Measurements from ENCODE around the gene DHFR. TPM values are rescaled to one million over a fixed set of nuclear protein-coding genes. Genes with fewer than 3 reads are reported as not detected.
A peak's percentile ranks its signal among the peaks of the same experiment; 100 is the strongest.

The DHFR gene
- total and polyA plus RNA-seq, 9 of the 15 experiments (the other 6 are each of a cell fraction or from before 2014, with no cell fraction given), result 45.6 to 176 (median 97.7) TPM

GRCh38 chr5:80600943-80601693 lies 53.7 kb downstream of the DHFR start:
- Histone ChIP-seq H3K4me1 (replicated peaks in 1 of 2; ENCODE audit: control insufficient read depth in 2 of 2, insufficient read depth in 2 of 2, low read length in 2 of 2) (no peaks in the 10 kb centered on the region), H3K9me1 (ENCODE audit: control insufficient read depth, insufficient read depth, low read length) (no peaks in the 10 kb centered on the region), H3K36me3 (ENCODE audit: control insufficient read depth, insufficient read depth, low read length) (no peaks in the 10 kb centered on the region), H3K27me3 (ENCODE audit: control insufficient read depth in 2 of 2, insufficient read depth in 2 of 2, low read length in 2 of 2) (peaks cover 0 to under 1% of the 10 kb centered on the region in 2 experiments; a peak in 1 of 5 replicates), H3K4me3 (no peak overlapping the region), H3K9ac (ENCODE audit: insufficient read depth in 1 of 2, low read depth in 2 of 2, low read length in 2 of 2) (no peak overlapping the region), H4K20me1 (replicated peaks; ENCODE audit: control insufficient read depth, insufficient read depth, low read length) (no peaks in the 10 kb centered on the region; the same call in 1 of the 2 replicates), H3K79me2 (ENCODE audit: control insufficient read depth, insufficient read depth, low read length) (no peaks in the 10 kb centered on the region), H3K27ac (ENCODE audit: extremely low read depth, low read depth, low read length) (no peak overlapping the region), H3K9me3 (replicated peaks; ENCODE audit: control insufficient read depth, insufficient read depth, low read depth, low read length) (no peaks in the 10 kb centered on the region), H3K4me2 (ENCODE audit: insufficient read depth, low read length) (no peak overlapping the region), H2AFZ (ENCODE audit: low read depth, low read length) (no peak overlapping the region)
- POLR2A ChIA-PET, result interaction anchor here (0.6 kb wide), 1 partner anchor 727 kb away, joined by 3 read pairs; no protein-coding TSS in a partner anchor
- no TSS peak for BruUV-seq (replicated peaks)
- intact Hi-C loops (cut with micrococcal nuclease) (no loop called here), in situ Hi-C loops (cut with MboI) (no loop called here)
- no peak for FAIRE-seq
- DNase-seq (ENCODE audit: extremely low read depth in 1 of 4, low spot score in 3 of 4), result no peak
- WGBS (ENCODE audit: insufficient coverage, low coverage, missing lambda C conversion rate), result 25% methylated on average over 2 of the region's 2 CpGs
- CTCF ChIA-PET (ENCODE audit: low intra/inter-chr PET ratio), result no interaction called here
- ATAC-seq, result peak; percentile 55
- TF ChIP-seq, protein P1, sequence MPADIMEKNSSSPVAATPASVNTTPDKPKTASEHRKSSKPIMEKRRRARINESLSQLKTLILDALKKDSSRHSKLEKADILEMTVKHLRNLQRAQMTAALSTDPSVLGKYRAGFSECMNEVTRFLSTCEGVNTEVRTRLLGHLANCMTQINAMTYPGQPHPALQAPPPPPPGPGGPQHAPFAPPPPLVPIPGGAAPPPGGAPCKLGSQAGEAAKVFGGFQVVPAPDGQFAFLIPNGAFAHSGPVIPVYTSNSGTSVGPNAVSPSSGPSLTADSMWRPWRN (IDR thresholded peaks at IDR 0.05; ENCODE audit: low read depth), result no peak
- TF ChIP-seq SRSF1 (IDR thresholded peaks at IDR 0.05; ENCODE audit: low read depth, low read length) (no peak), EHMT2 (IDR thresholded peaks at IDR 0.05) (no peak), PTRF (tag; IDR thresholded peaks at IDR 0.05) (no peak), FOXA1 (IDR thresholded peaks at IDR 0.05; ENCODE audit: borderline replicate concordance) (no peak), TEAD1 (CRISPR knock-in tag; IDR thresholded peaks at IDR 0.05) (no peak), PCBP2 (IDR thresholded peaks at IDR 0.05; ENCODE audit: low read depth, low read length, poor library complexity, severe bottlenecking) (no peak), ARNT (IDR thresholded peaks at IDR 0.05) (no peak), ZNF668 (CRISPR knock-in tag; IDR thresholded peaks at IDR 0.05) (no peak), ZNF217 (CRISPR knock-in tag; IDR thresholded peaks at IDR 0.05) (no peak)
- TF ChIP-seq, protein P2, sequence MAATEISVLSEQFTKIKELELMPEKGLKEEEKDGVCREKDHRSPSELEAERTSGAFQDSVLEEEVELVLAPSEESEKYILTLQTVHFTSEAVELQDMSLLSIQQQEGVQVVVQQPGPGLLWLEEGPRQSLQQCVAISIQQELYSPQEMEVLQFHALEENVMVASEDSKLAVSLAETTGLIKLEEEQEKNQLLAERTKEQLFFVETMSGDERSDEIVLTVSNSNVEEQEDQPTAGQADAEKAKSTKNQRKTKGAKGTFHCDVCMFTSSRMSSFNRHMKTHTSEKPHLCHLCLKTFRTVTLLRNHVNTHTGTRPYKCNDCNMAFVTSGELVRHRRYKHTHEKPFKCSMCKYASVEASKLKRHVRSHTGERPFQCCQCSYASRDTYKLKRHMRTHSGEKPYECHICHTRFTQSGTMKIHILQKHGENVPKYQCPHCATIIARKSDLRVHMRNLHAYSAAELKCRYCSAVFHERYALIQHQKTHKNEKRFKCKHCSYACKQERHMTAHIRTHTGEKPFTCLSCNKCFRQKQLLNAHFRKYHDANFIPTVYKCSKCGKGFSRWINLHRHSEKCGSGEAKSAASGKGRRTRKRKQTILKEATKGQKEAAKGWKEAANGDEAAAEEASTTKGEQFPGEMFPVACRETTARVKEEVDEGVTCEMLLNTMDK (IDR thresholded peaks at IDR 0.05; ENCODE audit: borderline replicate concordance, insufficient read depth, low read depth, low read length, poor library complexity, severe bottlenecking), result no peak
- TF ChIP-seq, protein P3, sequence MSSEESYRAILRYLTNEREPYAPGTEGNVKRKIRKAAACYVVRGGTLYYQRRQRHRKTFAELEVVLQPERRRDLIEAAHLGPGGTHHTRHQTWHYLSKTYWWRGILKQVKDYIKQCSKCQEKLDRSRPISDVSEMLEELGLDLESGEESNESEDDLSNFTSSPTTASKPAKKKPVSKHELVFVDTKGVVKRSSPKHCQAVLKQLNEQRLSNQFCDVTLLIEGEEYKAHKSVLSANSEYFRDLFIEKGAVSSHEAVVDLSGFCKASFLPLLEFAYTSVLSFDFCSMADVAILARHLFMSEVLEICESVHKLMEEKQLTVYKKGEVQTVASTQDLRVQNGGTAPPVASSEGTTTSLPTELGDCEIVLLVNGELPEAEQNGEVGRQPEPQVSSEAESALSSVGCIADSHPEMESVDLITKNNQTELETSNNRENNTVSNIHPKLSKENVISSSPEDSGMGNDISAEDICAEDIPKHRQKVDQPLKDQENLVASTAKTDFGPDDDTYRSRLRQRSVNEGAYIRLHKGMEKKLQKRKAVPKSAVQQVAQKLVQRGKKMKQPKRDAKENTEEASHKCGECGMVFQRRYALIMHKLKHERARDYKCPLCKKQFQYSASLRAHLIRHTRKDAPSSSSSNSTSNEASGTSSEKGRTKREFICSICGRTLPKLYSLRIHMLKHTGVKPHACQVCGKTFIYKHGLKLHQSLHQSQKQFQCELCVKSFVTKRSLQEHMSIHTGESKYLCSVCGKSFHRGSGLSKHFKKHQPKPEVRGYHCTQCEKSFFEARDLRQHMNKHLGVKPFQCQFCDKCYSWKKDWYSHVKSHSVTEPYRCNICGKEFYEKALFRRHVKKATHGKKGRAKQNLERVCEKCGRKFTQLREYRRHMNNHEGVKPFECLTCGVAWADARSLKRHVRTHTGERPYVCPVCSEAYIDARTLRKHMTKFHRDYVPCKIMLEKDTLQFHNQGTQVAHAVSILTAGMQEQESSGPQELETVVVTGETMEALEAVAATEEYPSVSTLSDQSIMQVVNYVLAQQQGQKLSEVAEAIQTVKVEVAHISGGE (CRISPR knock-in tag; IDR thresholded peaks at IDR 0.05), result no peak
- TF ChIP-seq, protein P4, sequence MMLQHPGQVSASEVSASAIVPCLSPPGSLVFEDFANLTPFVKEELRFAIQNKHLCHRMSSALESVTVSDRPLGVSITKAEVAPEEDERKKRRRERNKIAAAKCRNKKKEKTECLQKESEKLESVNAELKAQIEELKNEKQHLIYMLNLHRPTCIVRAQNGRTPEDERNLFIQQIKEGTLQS (IDR thresholded peaks at IDR 0.05), result no peak
- TF ChIP-seq, protein P4 (CRISPR knock-in tag; conservative IDR thresholded peaks at IDR 0.05), result no peak
